H1 (cell line): Measurements from ENCODE around the gene RPL21. TPM values are rescaled to one million over a fixed set of nuclear protein-coding genes. Genes with fewer than 3 reads are reported as not detected.

Source experiments
- CBX5 ChIP-seq: fragments of 300-800, 300-1000 bp; sonication (generic); IDR thresholded peaks from 2 replicates; pipeline ENCODE4 v1.7.1; 2016; ENCODE audit warnings: antibody characterized with exemption, low read length, low read depth
- CBX8 ChIP-seq: fragments of 300-800, 300-1000 bp; sonication (generic); IDR thresholded peaks from 2 replicates; pipeline ENCODE4 v1.7.1; 2016; ENCODE audit warnings: low read depth, low read length, borderline replicate concordance
- GABPA ChIP-seq: IDR thresholded peaks from 2 replicates; pipeline ENCODE4 v1.6.1; 2011; ENCODE audit warnings: mild to moderate bottlenecking, low read length, moderate library complexity, borderline replicate concordance; ENCODE audit not compliant: insufficient read depth
- RAD21 ChIP-seq, 2 experiments: IDR thresholded peaks in 1 of 2; conservative IDR thresholded peaks in 1 of 2; 2 replicates each; pipeline ENCODE4 v1.6.1; 2011; ENCODE audit warnings: low read depth in 2 of 2, low read length in 2 of 2, improper control_type of control experiment in 1 of 2, inconsistent platforms in 1 of 2, mild to moderate bottlenecking in 1 of 2, moderate library complexity in 1 of 2
- RNF2 ChIP-seq: fragments of 200-900, 300-1000 bp; sonication (generic); IDR thresholded peaks from 2 replicates; pipeline ENCODE4 v1.7.1; 2016; ENCODE audit warnings: borderline replicate concordance, low read depth, mild to moderate bottlenecking, antibody characterized with exemption, low read length; ENCODE audit not compliant: poor library complexity, severe bottlenecking; ENCODE audit errors: missing control alignments
- SUZ12 ChIP-seq: fragments of 200-600 bp; sonication (generic); IDR thresholded peaks from 2 replicates; pipeline ENCODE4 v1.6.1; 2012; ENCODE audit warnings: mild to moderate bottlenecking, inconsistent platforms, low read length, moderate library complexity, mixed read lengths
- TAF7 ChIP-seq: optimal IDR thresholded peaks from 2 replicates; pipeline ENCODE3; 2011; ENCODE audit warnings: low read depth, mild to moderate bottlenecking, inconsistent platforms, low read length, moderate library complexity, borderline replicate concordance
- polyA plus RNA-seq, 7 experiments: library from polyadenylated mRNA; depleted of rRNA in 3 of 7; stranded (reverse) in 5 of 7; unstranded in 2 of 7; fragments of >200 nt in 5 of 7; fragments of 200-250 nt in 2 of 7; gene quantifications; 1 replicate in 5 of 7; 2 replicates in 1 of 7; 4 replicates in 1 of 7; pipeline versions ENCODE4 v1.2.1 to v1.2.3, GENCODE V29; 2011 to 2013; ENCODE audit warnings: missing spikeins in 2 of 7, mixed read lengths in 2 of 7
- total RNA-seq: library from RNA; stranded (reverse); fragmentation: NEBNext Ultra II Directional; extraction: Animal tissue kit (Norgen Biotek cat#: 25700); gene quantifications from 2 replicates; pipeline ENCODE4 v1.2.1, GENCODE V29; 2021
- TF ChIP-seq, protein P1 (sequence below): fragments of 300-600 bp; sonication (generic); IDR thresholded peaks from 2 replicates; pipeline ENCODE4 v1.7.1; 2012; ENCODE audit warnings: low read length, moderate library complexity, mild to moderate bottlenecking, inconsistent platforms; ENCODE audit not compliant: insufficient replicate concordance

RPL21 gene
- total and polyA plus RNA-seq, 2 of the 8 experiments (the other 6 are each of a cell fraction or from before 2014, with no cell fraction given): 624 to 1,283 TPM

DNA sequence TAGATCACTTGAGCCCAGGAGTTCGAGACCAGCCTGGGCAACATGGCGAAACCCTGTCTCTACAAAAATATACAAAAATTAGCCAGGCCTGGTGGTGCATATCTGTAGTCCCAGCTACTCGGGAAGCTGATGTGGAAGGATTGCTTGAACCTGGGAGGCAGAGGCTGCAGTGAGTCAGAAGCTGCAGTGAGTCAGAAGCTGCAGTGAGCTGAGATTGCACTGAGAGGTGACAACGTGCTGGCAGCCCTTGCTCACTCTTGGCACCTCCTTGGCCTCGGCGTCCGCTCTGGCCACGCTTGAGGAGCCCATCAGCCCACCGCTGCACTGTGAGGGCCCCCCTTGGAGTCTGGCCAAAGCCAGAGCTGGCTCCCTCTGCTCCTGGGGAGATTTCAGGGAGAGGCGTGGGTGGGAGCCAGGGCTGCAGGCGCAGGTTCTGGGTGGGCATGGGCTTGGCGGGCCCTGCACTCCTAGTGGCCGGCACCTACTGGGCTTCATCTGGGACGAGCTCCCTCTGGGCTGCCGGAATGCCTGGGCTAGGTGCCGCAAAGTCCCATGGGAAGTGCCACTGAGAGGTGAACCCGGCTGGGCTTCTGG is 39.5 kb upstream of the RPL21 start (continued):
- TF ChIP-seq, protein P1, sequence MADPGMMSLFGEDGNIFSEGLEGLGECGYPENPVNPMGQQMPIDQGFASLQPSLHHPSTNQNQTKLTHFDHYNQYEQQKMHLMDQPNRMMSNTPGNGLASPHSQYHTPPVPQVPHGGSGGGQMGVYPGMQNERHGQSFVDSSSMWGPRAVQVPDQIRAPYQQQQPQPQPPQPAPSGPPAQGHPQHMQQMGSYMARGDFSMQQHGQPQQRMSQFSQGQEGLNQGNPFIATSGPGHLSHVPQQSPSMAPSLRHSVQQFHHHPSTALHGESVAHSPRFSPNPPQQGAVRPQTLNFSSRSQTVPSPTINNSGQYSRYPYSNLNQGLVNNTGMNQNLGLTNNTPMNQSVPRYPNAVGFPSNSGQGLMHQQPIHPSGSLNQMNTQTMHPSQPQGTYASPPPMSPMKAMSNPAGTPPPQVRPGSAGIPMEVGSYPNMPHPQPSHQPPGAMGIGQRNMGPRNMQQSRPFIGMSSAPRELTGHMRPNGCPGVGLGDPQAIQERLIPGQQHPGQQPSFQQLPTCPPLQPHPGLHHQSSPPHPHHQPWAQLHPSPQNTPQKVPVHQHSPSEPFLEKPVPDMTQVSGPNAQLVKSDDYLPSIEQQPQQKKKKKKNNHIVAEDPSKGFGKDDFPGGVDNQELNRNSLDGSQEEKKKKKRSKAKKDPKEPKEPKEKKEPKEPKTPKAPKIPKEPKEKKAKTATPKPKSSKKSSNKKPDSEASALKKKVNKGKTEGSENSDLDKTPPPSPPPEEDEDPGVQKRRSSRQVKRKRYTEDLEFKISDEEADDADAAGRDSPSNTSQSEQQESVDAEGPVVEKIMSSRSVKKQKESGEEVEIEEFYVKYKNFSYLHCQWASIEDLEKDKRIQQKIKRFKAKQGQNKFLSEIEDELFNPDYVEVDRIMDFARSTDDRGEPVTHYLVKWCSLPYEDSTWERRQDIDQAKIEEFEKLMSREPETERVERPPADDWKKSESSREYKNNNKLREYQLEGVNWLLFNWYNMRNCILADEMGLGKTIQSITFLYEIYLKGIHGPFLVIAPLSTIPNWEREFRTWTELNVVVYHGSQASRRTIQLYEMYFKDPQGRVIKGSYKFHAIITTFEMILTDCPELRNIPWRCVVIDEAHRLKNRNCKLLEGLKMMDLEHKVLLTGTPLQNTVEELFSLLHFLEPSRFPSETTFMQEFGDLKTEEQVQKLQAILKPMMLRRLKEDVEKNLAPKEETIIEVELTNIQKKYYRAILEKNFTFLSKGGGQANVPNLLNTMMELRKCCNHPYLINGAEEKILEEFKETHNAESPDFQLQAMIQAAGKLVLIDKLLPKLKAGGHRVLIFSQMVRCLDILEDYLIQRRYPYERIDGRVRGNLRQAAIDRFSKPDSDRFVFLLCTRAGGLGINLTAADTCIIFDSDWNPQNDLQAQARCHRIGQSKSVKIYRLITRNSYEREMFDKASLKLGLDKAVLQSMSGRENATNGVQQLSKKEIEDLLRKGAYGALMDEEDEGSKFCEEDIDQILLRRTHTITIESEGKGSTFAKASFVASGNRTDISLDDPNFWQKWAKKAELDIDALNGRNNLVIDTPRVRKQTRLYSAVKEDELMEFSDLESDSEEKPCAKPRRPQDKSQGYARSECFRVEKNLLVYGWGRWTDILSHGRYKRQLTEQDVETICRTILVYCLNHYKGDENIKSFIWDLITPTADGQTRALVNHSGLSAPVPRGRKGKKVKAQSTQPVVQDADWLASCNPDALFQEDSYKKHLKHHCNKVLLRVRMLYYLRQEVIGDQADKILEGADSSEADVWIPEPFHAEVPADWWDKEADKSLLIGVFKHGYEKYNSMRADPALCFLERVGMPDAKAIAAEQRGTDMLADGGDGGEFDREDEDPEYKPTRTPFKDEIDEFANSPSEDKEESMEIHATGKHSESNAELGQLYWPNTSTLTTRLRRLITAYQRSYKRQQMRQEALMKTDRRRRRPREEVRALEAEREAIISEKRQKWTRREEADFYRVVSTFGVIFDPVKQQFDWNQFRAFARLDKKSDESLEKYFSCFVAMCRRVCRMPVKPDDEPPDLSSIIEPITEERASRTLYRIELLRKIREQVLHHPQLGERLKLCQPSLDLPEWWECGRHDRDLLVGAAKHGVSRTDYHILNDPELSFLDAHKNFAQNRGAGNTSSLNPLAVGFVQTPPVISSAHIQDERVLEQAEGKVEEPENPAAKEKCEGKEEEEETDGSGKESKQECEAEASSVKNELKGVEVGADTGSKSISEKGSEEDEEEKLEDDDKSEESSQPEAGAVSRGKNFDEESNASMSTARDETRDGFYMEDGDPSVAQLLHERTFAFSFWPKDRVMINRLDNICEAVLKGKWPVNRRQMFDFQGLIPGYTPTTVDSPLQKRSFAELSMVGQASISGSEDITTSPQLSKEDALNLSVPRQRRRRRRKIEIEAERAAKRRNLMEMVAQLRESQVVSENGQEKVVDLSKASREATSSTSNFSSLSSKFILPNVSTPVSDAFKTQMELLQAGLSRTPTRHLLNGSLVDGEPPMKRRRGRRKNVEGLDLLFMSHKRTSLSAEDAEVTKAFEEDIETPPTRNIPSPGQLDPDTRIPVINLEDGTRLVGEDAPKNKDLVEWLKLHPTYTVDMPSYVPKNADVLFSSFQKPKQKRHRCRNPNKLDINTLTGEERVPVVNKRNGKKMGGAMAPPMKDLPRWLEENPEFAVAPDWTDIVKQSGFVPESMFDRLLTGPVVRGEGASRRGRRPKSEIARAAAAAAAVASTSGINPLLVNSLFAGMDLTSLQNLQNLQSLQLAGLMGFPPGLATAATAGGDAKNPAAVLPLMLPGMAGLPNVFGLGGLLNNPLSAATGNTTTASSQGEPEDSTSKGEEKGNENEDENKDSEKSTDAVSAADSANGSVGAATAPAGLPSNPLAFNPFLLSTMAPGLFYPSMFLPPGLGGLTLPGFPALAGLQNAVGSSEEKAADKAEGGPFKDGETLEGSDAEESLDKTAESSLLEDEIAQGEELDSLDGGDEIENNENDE: no peak
- TF ChIP-seq RNF2 (no peak), GABPA (no peak), SUZ12 (no peak), RAD21 (IDR thresholded peaks at IDR 0.05 in 1 of 2, conservative IDR thresholded peaks at IDR 0.05 in 1 of 2; ENCODE audit: low read depth in 2 of 2, low read length in 2 of 2) (no peak), TAF7 (no peak), CBX5 (no peak), CBX8 (no peak)
